HEK293 (cell line): Measurements from ENCODE around the gene ANXA3.

Source experiments
- CTCF ChIA-PET: fragments of 350-600 bp; formaldehyde crosslinking; extraction: SDS; loops from one replicate; lab custom pipeline; 2021; ENCODE audit warnings: antibody characterized with exemption; lab: Yijun Ruan, JAX
- POLR2A ChIA-PET: fragments of 300-600 bp; formaldehyde crosslinking; extraction: SDS; loops from one replicate; lab custom pipeline; 2020; ENCODE audit warnings: antibody characterized with exemption, inconsistent platforms; lab: Yijun Ruan, JAX
- H3K27ac ChIP-seq: fragments of 200-500 bp; sonication (Bioruptor generic); 2 replicates; pipeline ENCODE4 v1.5.1; 2014; ENCODE audit warnings: low read depth, low read length, control low read depth, inconsistent platforms; ENCODE audit errors: extremely low read depth
- H3K36me3 ChIP-seq, 2 experiments: fragments of 200-500 bp in 1 of 2; sonication (Bioruptor generic) in 1 of 2; 1 replicate in 1 of 2; 2 replicates in 1 of 2; pipeline ENCODE4 v1.5.1; 2014 to 2017; ENCODE audit warnings: inconsistent platforms in 2 of 2, low read length in 2 of 2; ENCODE audit not compliant: control insufficient read depth in 2 of 2, insufficient read depth in 1 of 2
- H3K4me1 ChIP-seq: fragments of 200-500 bp; sonication (Bioruptor generic); 2 replicates; pipeline ENCODE4 v1.5.1; 2014; ENCODE audit warnings: mild to moderate bottlenecking, low read length, inconsistent platforms; ENCODE audit not compliant: control insufficient read depth, insufficient read depth
- H3K4me3 ChIP-seq: 2 replicates; pipeline ENCODE4 v1.5.1; 2011; ENCODE audit warnings: low read depth, mild to moderate bottlenecking, control low read depth, low read length, moderate library complexity
- H3K9me3 ChIP-seq: fragments of 200-500 bp; sonication (Bioruptor generic); 2 replicates; pipeline ENCODE4 v1.5.1; 2014; ENCODE audit warnings: low read depth, low read length, inconsistent platforms; ENCODE audit not compliant: control insufficient read depth, insufficient read depth
- BCL11B ChIP-seq: fragments of 450-650 bp; formaldehyde crosslinking; IDR thresholded peaks from 2 replicates; pipeline ENCODE4 v1.5.1; 2016; ENCODE audit warnings: low read depth, missing biosample characterization, missing genetic modification characterization
- FEZF1 ChIP-seq: fragments of 450-650 bp; formaldehyde crosslinking; IDR thresholded peaks from 2 replicates; pipeline ENCODE4 v1.5.1; 2016; ENCODE audit warnings: missing biosample characterization, missing genetic modification characterization
- OVOL3 ChIP-seq: fragments of 450-650 bp; formaldehyde crosslinking; IDR thresholded peaks from 2 replicates; pipeline ENCODE4 v1.5.1; 2016; ENCODE audit warnings: missing biosample characterization, missing genetic modification characterization
- SCRT1 ChIP-seq: fragments of 450-650 bp; formaldehyde crosslinking; IDR thresholded peaks from 2 replicates; pipeline ENCODE4 v1.5.1; 2016; ENCODE audit warnings: missing biosample characterization, missing genetic modification characterization, borderline replicate concordance
- SP3 ChIP-seq: fragments of 450-650 bp; formaldehyde crosslinking; IDR thresholded peaks from 2 replicates; pipeline ENCODE4 v1.5.1; 2016; ENCODE audit warnings: missing biosample characterization, missing genetic modification characterization
- YY2 ChIP-seq: fragments of 450-650 bp; formaldehyde crosslinking; IDR thresholded peaks from 2 replicates; pipeline ENCODE4 v1.5.1; 2016; ENCODE audit warnings: missing biosample characterization, missing genetic modification characterization
- ZBTB8A ChIP-seq: fragments of 450-650 bp; formaldehyde crosslinking; IDR thresholded peaks from 2 replicates; pipeline ENCODE4 v1.5.1; 2016; ENCODE audit warnings: missing biosample characterization, missing genetic modification characterization
- ZEB2 ChIP-seq: fragments of 450-650 bp; formaldehyde crosslinking; IDR thresholded peaks from 2 replicates; pipeline ENCODE4 v1.5.1; 2016; ENCODE audit warnings: missing biosample characterization, missing genetic modification characterization
- ZFP69B ChIP-seq: fragments of 450-650 bp; formaldehyde crosslinking; IDR thresholded peaks from 2 replicates; pipeline ENCODE4 v1.5.1; 2016; ENCODE audit warnings: missing biosample characterization, missing genetic modification characterization
- ZNF132 ChIP-seq: fragments of 450-650 bp; formaldehyde crosslinking; IDR thresholded peaks from 2 replicates; pipeline ENCODE4 v1.5.1; 2017; ENCODE audit warnings: missing biosample characterization, missing genetic modification characterization, borderline replicate concordance
- ZNF24 ChIP-seq: fragments of 450-650 bp; formaldehyde crosslinking; IDR thresholded peaks from 2 replicates; pipeline ENCODE4 v1.5.1; 2016; ENCODE audit warnings: missing biosample characterization, missing genetic modification characterization
- ZNF350 ChIP-seq: fragments of 450-650 bp; formaldehyde crosslinking; IDR thresholded peaks from 2 replicates; pipeline ENCODE4 v1.5.0; 2017; ENCODE audit warnings: missing biosample characterization, mild to moderate bottlenecking, missing genetic modification characterization
- ZNF510 ChIP-seq: fragments of 450-650 bp; formaldehyde crosslinking; IDR thresholded peaks from 2 replicates; pipeline ENCODE4 v1.5.1; 2018; ENCODE audit warnings: mild to moderate bottlenecking, missing genetic modification characterization, missing biosample characterization; ENCODE audit not compliant: insufficient replicate concordance
- ZNF514 ChIP-seq: fragments of 450-650 bp; formaldehyde crosslinking; IDR thresholded peaks from 2 replicates; pipeline ENCODE4 v1.5.1; 2016; ENCODE audit warnings: missing biosample characterization, missing genetic modification characterization
- ZNF530 ChIP-seq: fragments of 450-650 bp; formaldehyde crosslinking; IDR thresholded peaks from 2 replicates; pipeline ENCODE4 v1.5.1; 2016; ENCODE audit warnings: low read depth, missing biosample characterization, missing genetic modification characterization
- ZNF560 ChIP-seq: fragments of 450-650 bp; formaldehyde crosslinking; IDR thresholded peaks from 2 replicates; pipeline ENCODE4 v1.5.1; 2017; ENCODE audit warnings: missing biosample characterization, missing genetic modification characterization, borderline replicate concordance
- ZNF561 ChIP-seq: fragments of 450-650 bp; IDR thresholded peaks from 2 replicates; pipeline ENCODE4 v1.5.1; 2018; ENCODE audit warnings: missing biosample characterization, missing genetic modification characterization, borderline replicate concordance
- ZNF571 ChIP-seq: fragments of 450-650 bp; formaldehyde crosslinking; IDR thresholded peaks from 2 replicates; pipeline ENCODE4 v1.5.0; 2017; ENCODE audit warnings: missing biosample characterization, missing genetic modification characterization
- ZNF624 ChIP-seq: fragments of 450-650 bp; formaldehyde crosslinking; IDR thresholded peaks from 2 replicates; pipeline ENCODE4 v1.5.1; 2017; ENCODE audit warnings: missing biosample characterization, missing genetic modification characterization
- ZNF701 ChIP-seq: fragments of 450-650 bp; formaldehyde crosslinking; IDR thresholded peaks from 2 replicates; pipeline ENCODE4 v1.5.1; 2016; ENCODE audit warnings: missing biosample characterization, missing genetic modification characterization
- ZNF792 ChIP-seq: fragments of 450-650 bp; formaldehyde crosslinking; IDR thresholded peaks from 2 replicates; pipeline ENCODE4 v1.5.1; 2016; ENCODE audit warnings: missing biosample characterization, missing genetic modification characterization
- TF ChIP-seq, protein P1 (sequence below): fragments of 450-650 bp; formaldehyde crosslinking; IDR thresholded peaks from 2 replicates; pipeline ENCODE4 v1.5.1; 2016; ENCODE audit warnings: missing biosample characterization, missing genetic modification characterization
- TF ChIP-seq, protein P2 (sequence below): fragments of 450-650 bp; formaldehyde crosslinking; IDR thresholded peaks from 2 replicates; pipeline ENCODE4 v1.5.1; 2016; ENCODE audit warnings: missing biosample characterization, missing genetic modification characterization
- TF ChIP-seq, protein P3 (sequence below): fragments of 450-650 bp; formaldehyde crosslinking; IDR thresholded peaks from 2 replicates; pipeline ENCODE4 v1.5.1; 2016; ENCODE audit warnings: missing biosample characterization, missing genetic modification characterization
- TF ChIP-seq, protein P4 (sequence below): fragments of 450-650 bp; formaldehyde crosslinking; IDR thresholded peaks from 2 replicates; pipeline ENCODE4 v1.5.1; 2016; ENCODE audit warnings: missing biosample characterization, missing genetic modification characterization

ANXA3 gene

DNA sequence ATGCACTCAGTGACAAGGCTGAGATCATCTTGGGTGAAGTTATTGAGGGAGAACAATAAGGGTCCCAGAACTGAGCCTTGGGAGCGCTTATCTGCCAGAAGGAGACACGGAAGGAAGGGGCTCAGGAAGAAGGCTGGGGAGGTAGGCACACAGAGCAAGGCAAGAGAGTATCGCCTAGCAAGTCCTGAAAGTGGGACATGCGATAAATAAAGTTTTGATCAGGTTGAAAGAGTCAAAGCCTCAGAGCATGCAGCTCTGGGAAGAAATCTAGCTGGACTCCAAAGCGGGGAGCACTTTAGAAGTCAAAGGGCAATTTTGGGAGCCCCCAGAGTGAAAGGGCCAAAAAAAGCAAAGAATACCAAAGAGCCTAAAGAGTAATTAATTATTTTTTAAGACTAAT is 17.7 kb upstream of the ANXA3 start (continued):
- TF ChIP-seq, protein P1, sequence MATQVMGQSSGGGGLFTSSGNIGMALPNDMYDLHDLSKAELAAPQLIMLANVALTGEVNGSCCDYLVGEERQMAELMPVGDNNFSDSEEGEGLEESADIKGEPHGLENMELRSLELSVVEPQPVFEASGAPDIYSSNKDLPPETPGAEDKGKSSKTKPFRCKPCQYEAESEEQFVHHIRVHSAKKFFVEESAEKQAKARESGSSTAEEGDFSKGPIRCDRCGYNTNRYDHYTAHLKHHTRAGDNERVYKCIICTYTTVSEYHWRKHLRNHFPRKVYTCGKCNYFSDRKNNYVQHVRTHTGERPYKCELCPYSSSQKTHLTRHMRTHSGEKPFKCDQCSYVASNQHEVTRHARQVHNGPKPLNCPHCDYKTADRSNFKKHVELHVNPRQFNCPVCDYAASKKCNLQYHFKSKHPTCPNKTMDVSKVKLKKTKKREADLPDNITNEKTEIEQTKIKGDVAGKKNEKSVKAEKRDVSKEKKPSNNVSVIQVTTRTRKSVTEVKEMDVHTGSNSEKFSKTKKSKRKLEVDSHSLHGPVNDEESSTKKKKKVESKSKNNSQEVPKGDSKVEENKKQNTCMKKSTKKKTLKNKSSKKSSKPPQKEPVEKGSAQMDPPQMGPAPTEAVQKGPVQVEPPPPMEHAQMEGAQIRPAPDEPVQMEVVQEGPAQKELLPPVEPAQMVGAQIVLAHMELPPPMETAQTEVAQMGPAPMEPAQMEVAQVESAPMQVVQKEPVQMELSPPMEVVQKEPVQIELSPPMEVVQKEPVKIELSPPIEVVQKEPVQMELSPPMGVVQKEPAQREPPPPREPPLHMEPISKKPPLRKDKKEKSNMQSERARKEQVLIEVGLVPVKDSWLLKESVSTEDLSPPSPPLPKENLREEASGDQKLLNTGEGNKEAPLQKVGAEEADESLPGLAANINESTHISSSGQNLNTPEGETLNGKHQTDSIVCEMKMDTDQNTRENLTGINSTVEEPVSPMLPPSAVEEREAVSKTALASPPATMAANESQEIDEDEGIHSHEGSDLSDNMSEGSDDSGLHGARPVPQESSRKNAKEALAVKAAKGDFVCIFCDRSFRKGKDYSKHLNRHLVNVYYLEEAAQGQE (tag by site-specific recombination): no peak
- TF ChIP-seq SP3 (tag by site-specific recombination) (no peak), ZBTB8A (no peak), ZNF571 (tag by site-specific recombination) (no peak), FEZF1 (tag by site-specific recombination) (no peak), SCRT1 (tag by site-specific recombination) (no peak)

DNA sequence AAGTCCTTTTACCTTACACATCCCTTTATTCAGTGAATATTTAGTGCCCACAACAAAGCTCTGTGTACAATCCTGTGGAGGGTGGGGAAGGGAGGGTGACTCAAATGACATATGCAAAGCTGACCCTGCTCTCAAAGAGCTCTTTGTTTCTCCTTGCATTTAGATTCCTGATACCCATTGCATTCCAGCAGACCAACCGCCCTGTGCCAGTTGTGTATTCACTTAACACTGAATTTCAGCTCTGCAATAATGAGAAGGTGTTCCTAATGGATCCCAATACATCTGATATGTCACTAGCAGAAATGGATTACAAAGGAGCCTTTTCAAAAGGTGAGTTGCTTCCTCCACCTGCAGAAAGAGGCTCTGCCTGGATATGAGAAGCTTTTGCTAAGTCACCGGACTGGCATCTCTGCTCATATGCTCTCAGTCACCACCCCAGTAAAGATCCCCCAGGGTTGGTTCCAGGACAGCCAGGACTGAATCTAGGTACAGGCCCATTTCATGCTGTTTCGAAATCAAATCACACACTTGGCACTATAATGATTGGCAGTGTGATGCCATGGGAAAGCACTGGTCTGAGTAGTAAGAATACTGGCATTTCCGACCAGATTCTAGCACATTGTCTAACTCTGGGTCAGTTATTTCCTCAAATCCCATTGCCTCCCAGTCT is 17.1 kb upstream of the ANXA3 start:
- no peaks in the 10 kb centered on the region for H3K4me1 ChIP-seq
- TF ChIP-seq OVOL3 (tag by site-specific recombination) (no peak), ZNF350 (no peak), ZNF510 (no peak), YY2 (tag by site-specific recombination) (no peak), ZNF624 (tag by site-specific recombination) (no peak), FEZF1 (tag by site-specific recombination) (no peak), BCL11B (tag by site-specific recombination) (no peak), ZNF561 (tag by site-specific recombination) (no peak), ZNF701 (no peak), ZFP69B (no peak), ZNF530 (tag by site-specific recombination) (no peak), ZNF792 (no peak), ZNF560 (tag by site-specific recombination) (no peak)
- TF ChIP-seq, protein P2, sequence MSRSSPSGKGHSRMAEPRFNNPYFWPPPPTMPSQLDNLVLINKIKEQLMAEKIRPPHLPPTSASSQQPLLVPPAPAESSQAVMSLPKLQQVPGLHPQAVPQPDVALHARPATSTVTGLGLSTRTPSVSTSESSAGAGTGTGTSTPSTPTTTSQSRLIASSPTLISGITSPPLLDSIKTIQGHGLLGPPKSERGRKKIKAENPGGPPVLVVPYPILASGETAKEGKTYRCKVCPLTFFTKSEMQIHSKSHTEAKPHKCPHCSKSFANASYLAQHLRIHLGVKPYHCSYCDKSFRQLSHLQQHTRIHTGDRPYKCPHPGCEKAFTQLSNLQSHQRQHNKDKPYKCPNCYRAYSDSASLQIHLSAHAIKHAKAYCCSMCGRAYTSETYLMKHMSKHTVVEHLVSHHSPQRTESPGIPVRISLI (tag by site-specific recombination): no peak
- no peak overlapping the region for H3K27ac ChIP-seq
- peaks cover 0 to 13% of the 10 kb centered on the region in 2 experiments; a peak in 1 of 3 replicates for H3K36me3 ChIP-seq
- H3K9me3 ChIP-seq: no peaks in the 10 kb centered on the region
- ChIA-PET CTCF (interaction anchor here (1.5 kb wide), 1 partner anchor 16 kb away, joined by 4 read pairs; no protein-coding TSS in a partner anchor), POLR2A (no interaction called here)
- H3K4me3 ChIP-seq: no peak overlapping the region

DNA sequence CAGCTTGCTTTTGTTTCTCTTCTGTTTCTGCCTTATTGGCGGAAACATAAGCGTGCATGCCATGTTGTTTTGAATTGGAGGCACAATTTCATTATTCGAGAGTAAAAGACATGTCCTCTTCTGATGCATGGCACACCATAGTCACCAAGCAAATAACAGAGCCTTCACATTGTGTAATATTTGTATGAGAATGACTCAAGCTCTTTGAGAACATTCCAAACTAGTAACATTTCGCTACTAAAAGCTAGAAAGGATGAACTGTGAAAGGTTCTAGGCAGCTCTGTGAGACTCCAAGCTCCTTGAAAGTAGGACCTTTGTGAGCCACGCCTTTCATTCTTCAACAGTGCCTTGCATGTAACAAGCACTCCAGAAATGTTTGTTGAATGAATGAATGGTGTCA is 9.2 kb upstream of the ANXA3 start:
- POLR2A ChIA-PET: no interaction called here
- no peak overlapping the region for H3K27ac ChIP-seq
- H3K4me1 ChIP-seq: no peaks in the 10 kb centered on the region
- H3K36me3 ChIP-seq: peaks cover 0 to 4% of the 10 kb centered on the region in 2 experiments; a peak in 1 of 3 replicates
- no peaks in the 10 kb centered on the region for H3K9me3 ChIP-seq
- CTCF ChIA-PET: no interaction called here
- no peak overlapping the region for H3K4me3 ChIP-seq
- TF ChIP-seq ZEB2 (tag by site-specific recombination) (no peak), ZNF514 (tag by site-specific recombination) (no peak), ZNF24 (tag by site-specific recombination) (no peak), ZNF132 (tag by site-specific recombination) (no peak)
- TF ChIP-seq, protein P3, sequence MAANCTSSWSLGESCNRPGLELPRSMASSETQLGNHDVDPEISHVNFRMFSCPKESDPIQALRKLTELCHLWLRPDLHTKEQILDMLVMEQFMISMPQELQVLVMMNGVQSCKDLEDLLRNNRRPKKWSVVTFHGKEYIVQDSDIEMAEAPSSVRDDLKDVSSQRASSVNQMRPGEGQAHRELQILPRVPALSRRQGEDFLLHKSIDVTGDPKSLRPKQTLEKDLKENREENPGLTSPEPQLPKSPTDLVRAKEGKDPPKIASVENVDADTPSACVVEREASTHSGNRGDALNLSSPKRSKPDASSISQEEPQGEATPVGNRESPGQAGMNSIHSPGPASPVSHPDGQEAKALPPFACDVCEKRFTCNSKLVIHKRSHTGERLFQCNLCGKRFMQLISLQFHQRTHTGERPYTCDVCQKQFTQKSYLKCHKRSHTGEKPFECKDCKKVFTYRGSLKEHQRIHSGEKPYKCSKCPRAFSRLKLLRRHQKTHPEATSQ (tag by site-specific recombination): no peak
- TF ChIP-seq, protein P4, sequence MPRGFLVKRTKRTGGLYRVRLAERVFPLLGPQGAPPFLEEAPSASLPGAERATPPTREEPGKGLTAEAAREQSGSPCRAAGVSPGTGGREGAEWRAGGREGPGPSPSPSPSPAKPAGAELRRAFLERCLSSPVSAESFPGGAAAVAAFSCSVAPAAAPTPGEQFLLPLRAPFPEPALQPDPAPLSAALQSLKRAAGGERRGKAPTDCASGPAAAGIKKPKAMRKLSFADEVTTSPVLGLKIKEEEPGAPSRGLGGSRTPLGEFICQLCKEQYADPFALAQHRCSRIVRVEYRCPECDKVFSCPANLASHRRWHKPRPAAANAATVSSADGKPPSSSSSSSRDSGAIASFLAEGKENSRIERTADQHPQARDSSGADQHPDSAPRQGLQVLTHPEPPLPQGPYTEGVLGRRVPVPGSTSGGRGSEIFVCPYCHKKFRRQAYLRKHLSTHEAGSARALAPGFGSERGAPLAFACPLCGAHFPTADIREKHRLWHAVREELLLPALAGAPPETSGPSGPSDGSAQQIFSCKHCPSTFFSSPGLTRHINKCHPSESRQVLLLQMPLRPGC (tag by site-specific recombination): no peak
